Measurements from ENCODE around the gene DEFB112. TPM values are rescaled to one million over a fixed set of nuclear protein-coding genes. Genes with fewer than 3 reads are reported as not detected.

Gene DEFB112
- total RNA-seq, 1 experiment from 2014 or later = not detected

GRCh38 chr6:50003139-50003538 is 46.6 kb downstream of the DEFB112 start:
- ChIA-PET CTCF (no interaction called here), POLR2A (no interaction called here)
- no peak for DNase-seq (ENCODE audit: low read depth, low spot score)
- no peaks in the 10 kb centered on the region for H3K36me3 ChIP-seq (ENCODE audit: control insufficient read depth, insufficient read depth, low read length)
- no peak for TF ChIP-seq SIN3A (IDR thresholded peaks at IDR 0.05; ENCODE audit: borderline replicate concordance, insufficient read depth, low read depth, low read length)
- TF ChIP-seq TCF7L2 (IDR thresholded peaks at IDR 0.05; ENCODE audit: low read depth, low read length) = no peak
- TF ChIP-seq CTCF (IDR thresholded peaks at IDR 0.05) = no peak
- TF ChIP-seq REST (IDR thresholded peaks at IDR 0.05; ENCODE audit: insufficient read depth in 1 of 2, low read depth in 2 of 2, low read length in 1 of 2) = no peak
- TF ChIP-seq POLR2AphosphoS5 (IDR thresholded peaks at IDR 0.05; ENCODE audit: low read depth, low read length) = no peak
- H3K27ac ChIP-seq (ENCODE audit: low read length) = no peak overlapping the region
- no peaks in the 10 kb centered on the region for H3K27me3 ChIP-seq (ENCODE audit: control insufficient read depth, insufficient read depth, low read length)
- no peak for ATAC-seq
- in situ Hi-C loops (cut with HindIII; ENCODE audit: low pct_unique_long_range_greater_than_20kb, low sequenced_read_pairs) = no loop called here
- no peak overlapping the region for H3K4me3 ChIP-seq (ENCODE audit: low read depth in 2 of 2, low read length in 2 of 2)
- no peaks in the 10 kb centered on the region for H3K4me1 ChIP-seq (ENCODE audit: control insufficient read depth, insufficient read depth, low read length)
- intact Hi-C loops (cut with micrococcal nuclease; ENCODE audit: unreplicated experiment) = no loop called here
- H3K9me3 ChIP-seq (ENCODE audit: control insufficient read depth, insufficient read depth, low read depth, low read length) = no peaks in the 10 kb centered on the region
- no TSS peak for BruUV-seq (replicated peaks)

GRCh38 chr6:49995278-49995677 is 54.5 kb downstream of the DEFB112 start:
- no peak for ATAC-seq
- intact Hi-C loops (cut with micrococcal nuclease; ENCODE audit: unreplicated experiment) (no loop called here), in situ Hi-C loops (cut with HindIII; ENCODE audit: low pct_unique_long_range_greater_than_20kb, low sequenced_read_pairs) (no loop called here)
- no peak overlapping the region for H3K4me3 ChIP-seq (ENCODE audit: low read depth in 2 of 2, low read length in 2 of 2)
- H3K27ac ChIP-seq (ENCODE audit: low read length) = no peak overlapping the region
- H3K9me3 ChIP-seq (ENCODE audit: control insufficient read depth, insufficient read depth, low read depth, low read length) = no peaks in the 10 kb centered on the region
- ChIA-PET POLR2A (no interaction called here), CTCF (no interaction called here)
- H3K27me3 ChIP-seq (ENCODE audit: control insufficient read depth, insufficient read depth, low read length) = no peaks in the 10 kb centered on the region
- TF ChIP-seq CTCF (IDR thresholded peaks at IDR 0.05) = no peak
- TF ChIP-seq SIN3A (IDR thresholded peaks at IDR 0.05; ENCODE audit: borderline replicate concordance, insufficient read depth, low read depth, low read length) = no peak
- TF ChIP-seq REST (IDR thresholded peaks at IDR 0.05; ENCODE audit: insufficient read depth in 1 of 2, low read depth in 2 of 2, low read length in 1 of 2) = no peak
- no peak for TF ChIP-seq POLR2AphosphoS5 (IDR thresholded peaks at IDR 0.05; ENCODE audit: low read depth, low read length)
- no peak for TF ChIP-seq TCF7L2 (IDR thresholded peaks at IDR 0.05; ENCODE audit: low read depth, low read length)
- no peaks in the 10 kb centered on the region for H3K36me3 ChIP-seq (ENCODE audit: control insufficient read depth, insufficient read depth, low read length)
- BruUV-seq (replicated peaks) = no TSS peak
- H3K4me1 ChIP-seq (ENCODE audit: control insufficient read depth, insufficient read depth, low read length) = no peaks in the 10 kb centered on the region
- no peak for DNase-seq (ENCODE audit: low read depth, low spot score)

Other genes with a start within 250 kb of the DEFB112 start
- gene CRISP1, start 183.4 kb downstream of the DEFB112 start, total RNA-seq (2021; ENCODE audit: unreplicated experiment) = not detected
- gene DEFB114, start 85.8 kb downstream of the DEFB112 start, total RNA-seq (2021; ENCODE audit: unreplicated experiment) = not detected
- not detected for gene DEFB113, start 80.3 kb downstream of the DEFB112 start, total RNA-seq (2021; ENCODE audit: unreplicated experiment)
- not detected for gene DEFB110, start 27.9 kb downstream of the DEFB112 start, total RNA-seq (2021; ENCODE audit: unreplicated experiment)